GM19397 (cell line): Measurements from ENCODE around the gene ST6GALNAC3.
A peak's percentile ranks its signal among the peaks of the same experiment; 100 is the strongest.

Experiments
- ATAC-seq: cut with Tn5 transposase; IDR thresholded peaks from one replicate; pipeline ENCODE4 v1.9.1; 2021; ENCODE audit warnings: mild to moderate bottlenecking, moderate library complexity; ENCODE audit not compliant: unreplicated experiment

The ST6GALNAC3 gene

GRCh38 chr1:76279101-76279748 is 204.7 kb downstream of the ST6GALNAC3 start:
- ATAC-seq = no peak

- ATAC-seq = no peak
These were observed 206.8 kb downstream of the ST6GALNAC3 start for GRCh38 chr1:76281306-76281705.

- ATAC-seq = no peak
These were observed 210.3 kb downstream of the ST6GALNAC3 start for GRCh38 chr1:76284842-76285241.

DNA sequence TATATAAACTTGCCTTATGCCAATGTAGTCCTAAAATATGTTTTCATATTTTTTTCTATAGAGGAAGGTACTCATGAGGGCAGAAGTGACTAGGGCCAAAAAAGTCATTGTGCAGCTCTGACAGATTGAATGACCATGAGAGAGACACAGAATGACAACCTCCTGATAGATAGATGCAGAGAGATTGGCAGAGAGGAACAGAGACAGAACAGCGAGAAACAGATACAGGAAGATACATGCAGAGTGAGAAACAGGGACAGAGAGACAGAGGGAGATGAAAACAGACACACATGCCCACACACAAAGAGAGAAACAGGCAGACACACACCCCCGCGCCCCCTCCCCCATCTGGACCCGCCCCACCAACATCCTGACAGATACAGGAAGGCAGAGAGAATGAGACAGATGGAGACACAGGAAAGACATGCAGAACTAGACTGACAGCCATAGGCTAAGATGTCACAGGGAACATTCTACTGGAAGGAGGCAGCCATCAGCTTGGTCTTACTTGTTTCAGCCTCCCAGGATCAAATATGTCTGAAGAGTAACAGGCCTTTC is 211.1 kb downstream of the ST6GALNAC3 start:
- ATAC-seq = no peak

DNA sequence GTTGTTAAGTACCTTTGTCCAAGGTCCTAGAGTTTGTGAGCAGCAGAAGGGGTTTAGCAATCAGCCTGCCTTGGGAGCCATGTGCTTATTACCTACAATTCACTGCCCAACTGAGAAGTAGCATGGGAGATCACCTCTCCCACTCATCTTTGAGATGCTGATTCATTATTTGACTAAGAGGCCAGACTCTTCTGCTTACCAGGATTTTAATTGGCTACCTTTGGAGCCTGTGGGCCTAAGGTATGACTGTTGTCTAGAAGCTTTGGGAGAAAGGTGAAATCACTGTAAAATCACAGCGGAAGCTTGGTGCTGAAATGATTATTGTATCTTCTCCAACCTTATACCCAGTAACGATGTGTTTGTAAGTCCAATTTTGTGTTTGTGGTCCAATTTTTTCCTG is 213.4 kb downstream of the ST6GALNAC3 start:
- no peak for ATAC-seq

DNA sequence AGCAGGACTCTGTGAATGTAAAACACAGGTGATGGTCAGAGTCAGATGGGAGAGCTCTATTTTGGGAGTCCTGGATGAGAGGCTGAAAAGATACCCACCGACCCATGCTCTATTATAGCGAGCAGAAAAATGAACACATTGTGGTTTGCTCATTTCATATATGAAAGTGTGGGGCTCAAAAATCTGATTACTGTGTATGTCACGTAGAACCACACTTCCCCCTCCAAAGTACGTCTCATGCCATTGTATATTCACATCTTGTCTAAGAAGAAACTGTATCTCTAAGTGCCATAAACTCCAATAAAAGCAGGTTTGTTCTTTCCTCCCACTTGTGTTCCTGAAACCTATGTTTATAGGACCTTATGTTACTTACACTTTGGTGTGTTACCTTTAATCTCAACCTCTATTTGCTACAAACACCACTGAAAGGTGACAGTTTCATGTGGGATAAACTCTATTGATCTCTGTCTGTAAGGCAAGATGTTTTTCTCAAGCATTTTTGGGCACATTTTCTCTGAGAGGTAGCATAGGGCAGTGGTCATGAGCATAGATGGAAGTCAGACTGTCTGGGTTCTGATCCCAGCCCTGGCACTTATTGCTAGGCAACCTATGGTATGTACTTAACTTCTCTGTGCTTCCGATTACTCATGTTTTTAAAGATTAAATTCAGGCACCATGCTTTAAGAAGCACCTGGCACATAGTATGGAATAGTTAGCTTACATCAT is 214.4 kb downstream of the ST6GALNAC3 start:
- no peak for ATAC-seq

DNA sequence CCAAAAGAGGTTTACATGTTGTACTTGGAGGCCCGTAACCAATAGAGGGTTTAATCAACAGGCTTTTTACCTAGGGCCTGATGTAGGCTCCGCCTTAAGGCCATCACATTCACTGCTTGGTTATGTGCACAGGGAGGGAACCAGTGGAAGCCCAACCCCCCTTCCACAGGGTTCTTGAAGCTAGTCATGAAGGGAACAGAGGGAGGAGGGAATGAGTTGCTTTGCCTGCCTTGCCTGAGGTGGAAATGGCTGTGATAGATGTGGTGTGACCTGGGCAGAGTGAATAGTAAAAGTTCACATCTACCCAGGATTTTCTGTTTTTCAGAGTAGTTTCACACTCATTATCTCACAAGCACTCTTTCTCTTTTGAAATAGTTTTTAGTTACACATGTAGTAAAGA is 215.1 kb downstream of the ST6GALNAC3 start:
- ATAC-seq = no peak

GRCh38 chr1:76290271-76290670 is 215.7 kb downstream of the ST6GALNAC3 start:
- no peak for ATAC-seq

DNA sequence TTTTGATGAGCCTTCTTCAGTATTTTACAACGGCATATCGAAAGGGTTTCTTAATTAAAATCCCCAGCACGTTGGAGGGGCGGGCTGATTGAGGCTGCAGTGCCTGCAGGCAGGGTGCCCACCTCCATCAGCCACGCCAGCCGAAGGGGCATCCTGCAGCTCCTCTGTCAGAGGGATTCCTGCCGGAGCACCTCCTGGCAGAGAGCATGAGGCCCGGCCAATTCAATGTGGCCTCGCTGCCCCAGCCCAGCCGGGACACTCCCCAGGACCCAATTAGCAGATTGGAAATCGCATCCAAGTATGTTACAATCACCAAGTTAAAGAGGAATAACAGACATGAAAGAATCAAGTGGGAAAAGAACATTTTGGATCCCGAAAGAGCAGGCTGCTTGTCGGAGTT is 216.6 kb downstream of the ST6GALNAC3 start:
- ATAC-seq = no peak

- ATAC-seq = no peak
These were observed 217.2 kb downstream of the ST6GALNAC3 start for GRCh38 chr1:76291737-76292136.

- ATAC-seq = peak; percentile 67
These were observed 218.1 kb downstream of the ST6GALNAC3 start for GRCh38 chr1:76292418-76293184.

DNA sequence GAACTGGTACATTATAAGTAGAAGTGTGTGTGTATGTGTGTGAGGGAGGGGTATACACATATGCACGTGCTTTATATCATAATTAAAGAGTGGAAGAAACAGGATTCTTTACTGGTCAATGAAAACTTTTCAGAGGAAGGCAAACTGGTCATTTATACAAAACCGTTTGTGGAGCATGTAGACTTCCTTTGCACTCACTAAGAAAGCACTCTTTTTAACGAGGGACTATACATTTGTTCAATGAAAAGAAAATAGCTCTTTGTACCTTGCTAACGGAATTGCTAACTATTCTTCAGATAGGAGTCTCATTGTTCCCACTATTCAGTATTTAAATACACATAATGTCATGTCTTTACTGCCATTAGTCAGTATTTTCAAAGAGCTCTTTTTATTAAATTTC is 219.3 kb downstream of the ST6GALNAC3 start:
- no peak for ATAC-seq

GRCh38 chr1:76294482-76295194 is 220.1 kb downstream of the ST6GALNAC3 start:
- ATAC-seq = peak; percentile 68

DNA sequence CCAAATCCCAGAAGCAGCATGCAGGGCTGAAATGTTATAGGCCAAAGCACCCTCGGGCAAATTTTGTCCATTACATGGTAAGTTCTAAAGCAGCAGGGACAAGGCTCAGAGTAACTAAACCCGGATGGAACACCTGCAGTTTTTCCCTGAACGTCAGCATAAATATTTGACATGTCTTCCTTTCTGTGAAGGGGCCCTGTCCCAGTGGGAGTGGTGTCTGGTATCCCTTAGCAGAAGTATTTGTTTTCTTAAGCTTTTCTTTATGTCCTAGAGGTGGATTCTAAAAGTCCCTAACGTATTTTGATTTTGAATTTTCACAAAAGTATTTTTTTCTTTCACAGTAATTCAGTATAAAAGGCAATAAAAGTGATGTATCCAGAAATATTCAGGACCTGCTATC is 223.9 kb downstream of the ST6GALNAC3 start:
- ATAC-seq = no peak

- ATAC-seq = no peak
These were observed 224.5 kb downstream of the ST6GALNAC3 start for GRCh38 chr1:76299036-76299435.

DNA sequence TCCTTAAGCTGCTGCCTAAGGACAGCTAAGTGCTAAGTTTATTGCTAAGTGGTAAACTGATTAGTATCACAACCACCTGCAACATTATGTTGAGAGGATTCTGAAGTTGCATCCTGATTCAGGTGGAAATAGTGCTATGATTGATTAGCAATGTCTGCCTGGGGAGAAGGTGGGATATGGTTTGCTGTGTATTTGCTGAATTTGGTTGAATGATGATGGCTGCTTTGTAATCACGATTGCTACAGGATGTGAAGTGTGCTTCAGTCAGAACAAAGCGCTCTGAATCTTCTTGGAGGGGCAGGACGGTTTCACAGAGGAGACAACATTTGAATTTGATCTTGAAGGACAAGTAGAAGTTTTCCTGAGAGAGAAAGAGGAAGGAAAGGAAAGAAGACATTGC is 226.0 kb downstream of the ST6GALNAC3 start:
- no peak for ATAC-seq

DNA sequence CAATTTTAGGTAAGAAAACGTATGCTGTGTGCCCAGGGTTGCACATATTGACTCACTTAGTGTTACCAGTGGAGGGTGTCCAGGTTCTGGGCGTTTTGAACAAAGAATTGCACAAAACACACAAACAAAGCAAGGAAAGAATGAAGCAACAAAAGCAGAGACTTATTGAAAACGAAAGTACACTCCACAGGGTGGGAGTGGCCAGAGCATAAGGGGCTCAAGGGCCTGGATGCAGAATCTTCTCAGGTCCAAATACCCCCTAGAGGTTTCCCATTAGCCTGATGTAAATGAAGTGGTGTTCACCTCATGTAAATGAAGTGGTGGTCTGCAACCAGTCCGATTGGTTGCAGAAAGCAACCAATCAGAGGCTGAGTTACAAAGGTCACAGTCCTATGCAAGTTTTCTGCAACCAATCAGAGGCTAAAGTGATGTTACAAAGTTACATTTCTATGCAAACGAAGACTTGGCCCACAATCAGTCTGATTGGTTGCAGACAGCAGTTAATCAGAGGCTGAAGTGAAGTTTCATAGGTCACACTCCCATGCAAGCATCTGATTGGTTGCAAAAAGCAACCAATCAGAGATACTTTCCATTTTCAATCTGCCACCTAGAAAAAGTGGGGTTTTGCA is 228.3 kb downstream of the ST6GALNAC3 start:
- no peak for ATAC-seq

GRCh38 chr1:76303340-76303717 is 228.8 kb downstream of the ST6GALNAC3 start:
- ATAC-seq = no peak

- ATAC-seq = no peak
These were observed 238.8 kb downstream of the ST6GALNAC3 start for GRCh38 chr1:76313304-76313703.

DNA sequence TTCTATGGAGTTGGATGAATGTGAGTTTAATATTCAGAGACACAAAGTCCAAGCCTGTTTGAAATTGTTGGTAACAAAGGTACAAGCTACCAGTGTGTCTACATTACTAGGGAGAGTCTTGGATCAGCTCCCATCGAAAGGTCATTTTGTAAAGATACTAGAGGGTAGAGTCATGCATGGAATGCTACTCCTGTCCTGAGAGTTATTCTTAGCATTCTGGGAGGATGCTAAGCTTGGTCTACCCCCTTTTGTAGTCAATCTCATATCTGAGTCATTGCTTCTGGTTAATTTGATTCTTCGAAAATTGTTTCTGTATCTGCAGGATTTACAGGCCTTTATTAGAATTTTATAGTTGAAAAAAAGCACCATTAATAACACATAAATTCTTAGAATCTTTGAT is 240.2 kb downstream of the ST6GALNAC3 start:
- ATAC-seq = no peak
